Fibroblast of gingiva (primary cell): ENCODE results near the gene LASP1.

ENCODE experiments used
- DNase-seq: peaks from one replicate; pipeline ENCODE4 v3.0.0-alpha.2; 2011; ENCODE audit warnings: low read depth

LASP1 gene

DNA sequence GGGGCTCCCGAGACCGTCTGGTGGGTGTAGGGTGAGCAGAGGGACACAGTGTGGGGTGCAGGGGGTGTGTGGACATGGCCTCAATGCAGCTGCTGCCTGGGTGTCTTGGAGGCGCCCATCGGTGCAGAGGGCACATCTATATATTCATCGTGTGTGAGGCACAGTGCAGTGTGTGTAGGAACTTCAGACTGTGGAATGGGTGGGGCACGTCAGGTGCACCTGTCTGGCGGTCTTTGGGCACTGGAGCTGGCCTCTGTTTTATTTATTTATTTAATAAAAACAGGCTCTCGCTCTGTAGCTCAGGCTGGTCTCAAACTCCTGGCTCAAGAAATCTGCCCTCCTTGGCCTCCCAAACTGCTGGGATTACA lies 16.8 kb downstream of the LASP1 start:
- DNase-seq = no peak

- DNase-seq = no peak
Measured at GRCh38 chr17:38888842-38889241, 19.0 kb downstream of the LASP1 start.

DNA sequence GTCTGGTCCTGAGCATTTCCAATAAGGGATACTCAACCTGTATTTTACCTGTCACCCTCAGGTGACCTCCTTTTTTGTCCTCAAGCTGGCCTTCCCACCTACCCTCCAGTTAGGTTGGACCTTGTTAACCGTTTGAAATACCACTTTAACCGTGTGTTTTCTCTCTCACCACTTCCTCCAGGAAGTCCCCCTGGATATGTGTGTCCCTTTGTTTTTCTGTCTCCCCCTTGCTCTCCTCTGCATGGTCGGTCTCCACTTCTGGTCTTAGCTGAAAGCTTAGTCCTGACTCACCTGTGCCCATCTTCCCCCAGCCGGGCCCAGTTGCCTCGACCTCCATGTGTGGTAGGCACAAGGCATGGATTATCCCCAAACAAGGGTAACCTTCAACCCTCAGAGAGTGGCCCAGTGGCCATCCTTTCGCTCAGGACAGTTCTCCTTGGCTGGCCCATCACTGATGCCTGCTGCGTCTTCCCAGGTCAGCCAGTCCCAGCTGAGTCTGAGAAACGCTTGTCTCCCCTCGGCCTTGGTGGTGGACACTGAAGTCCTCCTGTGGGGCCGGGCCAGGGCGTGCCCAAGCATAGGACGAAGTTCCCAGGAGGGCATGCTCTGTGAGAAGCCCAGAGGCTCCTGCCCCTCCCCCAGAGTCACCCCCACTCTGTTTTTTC lies 20.0 kb downstream of the LASP1 start:
- DNase-seq = no peak

- no peak for DNase-seq
Measured at GRCh38 chr17:38890410-38890746, 20.5 kb downstream of the LASP1 start.

DNA sequence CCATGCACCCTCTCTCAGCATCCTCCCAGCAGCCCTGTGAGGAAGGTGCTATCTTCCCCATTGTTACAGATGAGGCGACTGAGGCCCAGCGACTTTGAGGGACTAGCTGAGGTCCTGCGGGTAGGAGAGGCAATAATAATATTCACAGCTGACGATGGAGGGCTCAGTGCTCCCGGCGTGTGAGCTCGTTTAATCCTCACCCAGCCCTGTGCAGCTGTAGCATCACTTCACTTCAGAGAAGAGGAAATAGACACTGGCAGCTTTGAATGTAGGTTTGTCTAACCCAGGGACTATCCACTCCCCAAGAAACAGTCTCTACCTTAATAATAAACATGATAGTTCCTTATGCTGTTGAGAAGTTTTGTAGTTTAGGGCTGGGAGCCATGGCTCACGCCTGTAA lies 21.6 kb downstream of the LASP1 start:
- DNase-seq = no peak

DNA sequence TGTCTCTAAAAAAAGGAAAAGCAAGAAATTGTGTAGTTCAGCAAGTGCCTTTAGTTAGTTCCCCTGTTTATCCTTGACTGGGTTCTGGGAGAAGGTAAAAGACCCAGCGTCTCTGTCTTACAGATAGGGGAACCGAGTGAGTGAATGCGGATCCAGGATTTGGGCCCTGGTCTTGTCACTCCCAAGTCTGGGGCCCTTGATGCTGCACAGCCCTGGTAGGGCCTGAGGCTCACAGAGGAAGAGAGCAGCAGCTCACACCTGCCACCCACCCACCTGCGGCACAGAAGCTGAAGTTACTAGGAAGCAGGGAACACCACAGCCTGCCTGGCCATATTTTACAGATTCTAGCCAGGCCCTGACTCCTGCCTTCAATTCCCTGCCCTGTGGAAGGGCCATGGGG lies 22.2 kb downstream of the LASP1 start:
- no peak for DNase-seq

GRCh38 chr17:38892620-38893019 lies 22.8 kb downstream of the LASP1 start:
- no peak for DNase-seq

DNA sequence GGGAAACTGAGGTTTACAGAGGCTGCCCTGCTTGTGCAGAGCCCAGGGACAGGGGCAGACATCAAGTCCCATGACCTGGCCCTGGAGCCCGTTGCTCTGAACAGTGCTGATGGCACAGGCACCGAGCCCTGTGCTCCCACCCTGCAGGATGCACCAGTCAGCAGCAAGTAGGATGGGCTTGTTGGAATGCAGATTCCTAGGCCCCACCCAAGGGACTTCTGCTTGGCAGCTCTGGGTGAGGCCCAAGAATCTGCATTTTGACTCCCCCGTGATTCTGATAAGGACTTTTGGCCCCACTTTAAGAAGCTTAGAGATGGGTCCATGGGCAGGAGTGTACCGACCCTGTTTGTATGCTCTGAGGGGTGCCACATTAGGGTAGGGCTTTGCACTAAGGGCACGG lies 23.3 kb downstream of the LASP1 start:
- DNase-seq = no peak

DNA sequence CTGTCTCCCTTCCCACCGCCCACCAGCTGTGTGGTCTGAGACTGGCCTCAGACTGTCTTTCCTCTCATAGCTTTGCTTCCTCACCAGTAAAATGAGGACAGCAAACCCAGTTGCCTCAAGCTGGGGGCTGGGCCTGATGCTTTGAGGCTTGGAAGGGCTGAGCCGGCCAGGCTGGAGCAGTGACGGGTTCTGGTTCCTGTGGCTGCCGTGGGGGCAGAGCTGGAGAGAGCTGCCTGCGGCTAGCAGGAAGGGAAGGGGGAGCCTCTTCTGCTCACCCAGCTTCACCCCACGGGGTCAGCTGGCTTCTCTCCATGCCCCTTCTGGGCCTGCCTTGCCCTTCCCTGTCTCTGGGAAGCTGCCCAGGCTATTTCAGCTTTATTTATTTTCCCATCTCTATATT lies 23.7 kb downstream of the LASP1 start:
- no peak for DNase-seq

DNA sequence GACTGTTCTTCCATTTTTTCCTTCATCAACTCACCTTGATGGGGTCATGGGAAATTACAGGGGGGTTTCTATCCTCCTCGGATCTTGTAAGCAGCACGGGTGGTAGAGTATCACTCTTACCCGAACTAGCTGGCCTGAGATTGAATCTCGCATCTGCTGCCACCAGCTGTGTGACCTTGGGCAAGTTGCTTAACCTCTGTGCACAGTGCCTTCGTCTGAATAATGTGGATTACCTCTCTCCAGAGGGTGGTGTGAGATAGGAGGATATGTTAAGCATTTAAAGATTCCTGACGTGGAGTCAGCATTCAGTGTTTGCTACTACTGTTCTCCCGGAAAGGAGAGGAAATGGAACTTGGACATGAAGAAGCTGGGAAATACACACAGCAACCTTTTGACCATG lies 24.4 kb downstream of the LASP1 start:
- no peak for DNase-seq

- no peak for DNase-seq
Measured at GRCh38 chr17:38896346-38896954, 26.6 kb downstream of the LASP1 start.

DNA sequence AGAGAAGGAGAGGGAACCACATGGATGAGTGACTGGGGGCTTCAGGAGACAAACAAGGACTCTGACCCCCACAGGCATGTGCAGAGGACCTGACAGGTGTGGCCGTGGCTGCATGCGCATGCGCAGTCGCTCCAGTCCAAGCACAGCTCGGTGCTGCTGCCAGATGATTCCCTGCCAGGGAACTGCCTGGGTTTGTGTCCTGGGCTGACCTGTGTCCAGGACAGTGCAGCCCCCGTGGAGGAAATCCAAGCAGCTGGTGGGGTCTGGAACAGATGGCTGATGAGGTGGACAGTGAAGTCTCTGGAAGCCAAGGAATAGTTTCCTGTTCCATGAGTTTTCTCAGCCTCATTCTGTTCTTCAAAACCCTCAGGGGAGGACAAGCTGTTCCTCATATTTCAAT lies 27.3 kb downstream of the LASP1 start:
- peak; percentile 58 for DNase-seq

DNA sequence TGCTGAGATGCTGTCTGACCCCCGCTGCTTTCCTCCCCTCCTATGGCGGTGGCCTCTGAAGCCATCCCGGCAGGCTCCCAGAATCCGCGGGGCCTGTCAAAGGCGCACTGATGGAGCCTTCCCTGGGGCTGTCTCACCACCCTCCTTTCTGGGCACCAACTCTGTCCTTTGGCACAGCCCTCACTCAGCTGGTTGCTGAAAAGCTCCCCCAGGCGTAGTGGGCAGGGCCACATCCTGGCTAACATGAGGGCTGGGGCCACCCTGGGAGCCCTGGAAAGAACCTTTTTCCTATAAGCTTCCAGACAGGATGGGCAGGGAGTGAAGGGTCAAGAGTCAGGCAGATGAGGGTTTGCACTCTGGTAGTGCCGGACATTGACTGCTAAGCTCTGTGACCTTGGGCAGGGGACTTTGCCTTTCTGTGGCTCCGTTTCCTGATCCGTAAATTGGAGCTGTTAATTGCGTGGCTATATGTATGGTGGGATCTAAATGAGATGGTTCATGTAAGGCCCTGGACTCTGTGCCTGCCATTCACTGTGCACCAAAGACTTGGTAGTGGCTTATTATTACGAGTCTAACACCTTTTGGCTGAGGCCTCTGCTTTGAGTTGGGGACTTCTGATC lies 27.9 kb downstream of the LASP1 start:
- DNase-seq = no peak

GRCh38 chr17:38898291-38898679 lies 28.4 kb downstream of the LASP1 start:
- DNase-seq = no peak

DNA sequence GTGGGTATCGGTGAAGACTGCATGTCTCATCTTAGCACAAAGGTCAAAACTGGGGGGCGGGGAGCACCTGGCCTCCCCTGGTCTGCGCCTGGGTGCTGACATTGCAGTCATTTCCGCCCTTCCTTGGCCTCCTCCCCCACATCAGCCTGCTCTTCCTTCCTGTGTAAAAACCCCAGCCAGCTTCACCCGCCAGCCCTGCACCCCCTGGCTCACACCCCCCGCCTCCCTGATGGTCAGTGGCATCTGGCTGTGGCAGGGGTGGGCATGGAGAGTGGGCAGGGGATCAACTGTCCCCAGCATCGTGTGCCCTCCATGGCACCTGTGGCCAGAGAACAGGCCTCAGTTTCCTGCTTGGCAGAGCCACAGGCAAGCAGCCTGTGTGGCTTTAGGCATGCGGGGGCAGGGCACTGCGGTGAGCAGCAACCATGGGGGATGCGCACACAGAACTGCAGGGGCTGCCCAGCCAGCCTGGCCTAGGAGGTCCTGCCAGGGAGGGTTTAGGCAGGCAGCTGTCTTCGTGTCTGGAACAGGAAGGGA lies 29.0 kb downstream of the LASP1 start:
- no peak for DNase-seq

DNA sequence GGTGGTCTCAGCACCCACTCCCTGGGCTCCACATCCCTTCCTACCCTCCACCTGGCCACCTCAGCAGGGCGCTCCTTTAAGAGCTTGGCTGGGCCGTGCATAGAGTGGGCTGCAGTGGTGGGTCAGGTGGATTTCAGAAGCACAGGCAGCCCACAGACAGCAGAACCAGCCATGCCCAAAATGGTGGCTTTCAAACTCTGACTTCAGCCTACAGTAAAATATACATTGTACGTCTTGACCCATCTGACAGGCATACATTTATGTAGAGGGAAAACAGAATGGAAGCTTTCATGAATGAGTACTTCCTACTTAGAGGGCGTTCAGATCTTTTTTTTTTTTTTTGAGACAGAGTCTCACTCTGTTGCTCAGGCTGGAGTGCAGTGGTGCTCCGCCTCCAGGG lies 29.6 kb downstream of the LASP1 start:
- no peak for DNase-seq

GRCh38 chr17:38900978-38901656 lies 31.3 kb downstream of the LASP1 start:
- peak; percentile 76 for DNase-seq

DNA sequence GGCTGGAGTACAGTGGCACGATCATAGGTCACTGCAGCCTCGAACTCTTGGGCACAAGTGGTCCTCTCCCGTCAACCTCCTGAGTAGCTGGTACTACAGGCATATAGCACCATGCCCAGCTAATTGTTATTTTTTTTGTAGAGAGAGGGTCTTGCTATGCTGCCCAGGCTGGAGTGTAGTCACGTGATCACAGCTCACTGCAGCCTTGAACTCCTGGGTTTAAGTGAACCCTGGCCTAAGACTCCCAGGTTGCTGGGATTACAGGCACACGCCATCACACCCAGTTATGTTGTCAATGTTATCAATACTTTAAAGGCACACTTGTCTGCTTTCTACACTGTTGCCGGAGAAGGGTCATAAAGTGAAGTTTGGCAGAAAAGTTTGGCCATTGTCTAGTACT lies 33.5 kb downstream of the LASP1 start:
- DNase-seq = no peak

GRCh38 chr17:38904892-38905291 lies 35.0 kb downstream of the LASP1 start:
- no peak for DNase-seq

GRCh38 chr17:38905375-38905774 lies 35.5 kb downstream of the LASP1 start:
- DNase-seq = no peak

GRCh38 chr17:38906460-38907228 lies 36.8 kb downstream of the LASP1 start:
- no peak for DNase-seq

DNA sequence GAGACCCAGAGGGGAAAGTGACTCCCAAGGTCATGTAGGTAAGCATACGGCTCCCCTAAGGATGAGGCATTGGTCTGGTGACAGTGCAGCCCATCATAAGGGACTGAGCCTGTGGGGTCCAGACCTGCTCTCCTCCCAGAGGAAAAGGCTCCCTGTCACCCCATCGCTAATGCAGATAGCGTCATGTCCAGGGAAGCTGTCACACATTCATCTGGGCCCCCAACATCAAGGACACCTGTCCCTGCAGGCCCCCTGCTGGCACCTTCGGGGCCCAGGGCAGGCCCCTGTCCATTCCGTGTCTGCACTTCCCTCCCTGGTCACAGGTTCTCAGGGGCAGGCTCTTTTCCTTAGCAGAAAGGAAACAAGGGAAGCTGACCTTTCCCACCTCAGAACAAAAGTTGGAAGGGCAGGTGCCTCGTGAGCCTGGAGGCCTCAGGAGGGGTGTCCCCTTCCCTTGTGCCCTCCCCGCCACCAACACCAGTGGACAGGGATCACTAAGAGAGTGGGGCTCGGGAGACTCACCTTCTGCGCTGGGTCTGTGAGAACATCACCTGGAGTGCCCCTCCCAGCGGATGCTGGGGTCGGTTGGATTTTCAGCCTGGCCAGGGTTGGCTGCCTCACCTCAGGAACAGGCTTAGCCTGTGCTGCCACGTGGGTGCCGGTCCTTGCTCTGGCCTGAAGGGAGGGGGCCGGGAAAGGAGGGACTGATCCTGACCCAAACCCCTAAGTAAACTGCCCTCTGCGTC lies 38.2 kb downstream of the LASP1 start:
- no peak for DNase-seq
